Thoracic aorta (tissue), 2 donors: ENCODE data around the gene GATB. TPM values are rescaled to one million over a fixed set of nuclear protein-coding genes. Genes with fewer than 3 reads are reported as not detected.
"Not testable (repeated sequence)": the region's sequence is repeated elsewhere in the genome, so short reads cannot be mapped to it uniquely, and the experiment has no call there.

Experiments used
- ATAC-seq: fragments of 150-250 bp; one replicate; pipeline ENCODE4 v1.8.0; 2017; ENCODE audit warnings: low read depth; ENCODE audit not compliant: insufficient number of reproducible peaks, low FRiP score
- DNase-seq: peaks from one replicate; pipeline ENCODE4 v3.0.0-alpha.2; 2020; ENCODE audit warnings: low spot score
- H3K27ac ChIP-seq, 2 donors: fragments of 200-600 bp; sonication (generic); 1 replicate in 1 of 2; 2 replicates in 1 of 2; pipeline ENCODE4 v1.5.1; 2016; ENCODE audit warnings: mild to moderate bottlenecking in 2 of 2, moderate library complexity in 2 of 2
- H3K27me3 ChIP-seq: fragments of 200-600 bp; sonication (generic); replicated peaks from 2 replicates; pipeline ENCODE4 v1.6.0; 2016; ENCODE audit warnings: mild to moderate bottlenecking; ENCODE audit not compliant: insufficient read depth
- H3K36me3 ChIP-seq: fragments of 200-600 bp; sonication (generic); one replicate; pipeline ENCODE4 v1.5.1; 2016
- H3K4me1 ChIP-seq, 2 donors: fragments of 200-600 bp; sonication (generic); 1 replicate in 1 of 2; 2 replicates in 1 of 2; pipeline versions ENCODE4 v1.5.1 to v1.6.0; 2016; ENCODE audit warnings: low read depth in 2 of 2, mild to moderate bottlenecking in 1 of 2; ENCODE audit not compliant: control insufficient read depth in 1 of 2
- H3K4me3 ChIP-seq: fragments of 200-600 bp; sonication (generic); 2 replicates; pipeline ENCODE4 v1.5.1; 2016; ENCODE audit warnings: mild to moderate bottlenecking
- H3K9me3 ChIP-seq: fragments of 200-600 bp; sonication (generic); 2 replicates; pipeline ENCODE4 v1.5.1; 2016
- total RNA-seq, 2 donors: library from RNA; depleted of rRNA; stranded (reverse); fragments of >200 nt; gene quantifications; one replicate each; pipeline versions ENCODE4 v1.1.0 to v1.2.3, GENCODE V29; 2016
- TF ChIP-seq, protein P1 (sequence below): fragments of 200-600 bp; sonication (generic); IDR thresholded peaks from one replicate; pipeline ENCODE4 v1.5.1; 2019; ENCODE audit warnings: antibody characterized with exemption

GATB gene
- total RNA-seq, 2 donors from 2014 or later: 7.7 to 27.2 TPM

DNA sequence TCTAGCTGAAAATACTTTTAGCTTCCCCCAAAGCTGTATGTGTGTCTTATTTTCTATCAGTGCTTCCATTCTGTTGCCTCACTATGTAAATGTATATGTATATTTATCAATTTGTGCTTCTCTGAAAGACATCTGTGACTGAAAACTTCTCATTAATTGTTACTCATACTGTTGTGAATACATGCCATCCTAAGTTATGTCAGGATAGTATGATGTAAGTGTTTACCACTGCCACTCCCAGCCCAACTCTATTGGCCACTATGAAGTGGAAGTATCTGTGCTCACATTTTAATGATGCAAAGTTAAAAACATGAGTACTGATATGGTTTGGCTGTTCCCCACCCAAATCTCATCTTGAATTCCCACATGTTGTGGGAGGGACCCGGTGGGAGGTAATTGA, 24.4 kb downstream of the GATB start:
- Histone ChIP-seq H3K4me3 (no peak overlapping the region), H3K27ac (no peak overlapping the region), H3K9me3 (peaks cover 4% of the 10 kb centered on the region), H3K36me3 (no peaks in the 10 kb centered on the region), H3K4me1 (no peaks in the 10 kb centered on the region), H3K27me3 (no peaks in the 10 kb centered on the region)
- TF ChIP-seq, protein P1, sequence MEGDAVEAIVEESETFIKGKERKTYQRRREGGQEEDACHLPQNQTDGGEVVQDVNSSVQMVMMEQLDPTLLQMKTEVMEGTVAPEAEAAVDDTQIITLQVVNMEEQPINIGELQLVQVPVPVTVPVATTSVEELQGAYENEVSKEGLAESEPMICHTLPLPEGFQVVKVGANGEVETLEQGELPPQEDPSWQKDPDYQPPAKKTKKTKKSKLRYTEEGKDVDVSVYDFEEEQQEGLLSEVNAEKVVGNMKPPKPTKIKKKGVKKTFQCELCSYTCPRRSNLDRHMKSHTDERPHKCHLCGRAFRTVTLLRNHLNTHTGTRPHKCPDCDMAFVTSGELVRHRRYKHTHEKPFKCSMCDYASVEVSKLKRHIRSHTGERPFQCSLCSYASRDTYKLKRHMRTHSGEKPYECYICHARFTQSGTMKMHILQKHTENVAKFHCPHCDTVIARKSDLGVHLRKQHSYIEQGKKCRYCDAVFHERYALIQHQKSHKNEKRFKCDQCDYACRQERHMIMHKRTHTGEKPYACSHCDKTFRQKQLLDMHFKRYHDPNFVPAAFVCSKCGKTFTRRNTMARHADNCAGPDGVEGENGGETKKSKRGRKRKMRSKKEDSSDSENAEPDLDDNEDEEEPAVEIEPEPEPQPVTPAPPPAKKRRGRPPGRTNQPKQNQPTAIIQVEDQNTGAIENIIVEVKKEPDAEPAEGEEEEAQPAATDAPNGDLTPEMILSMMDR: no peak
- ATAC-seq (no peak), DNase-seq (no peak)

DNA sequence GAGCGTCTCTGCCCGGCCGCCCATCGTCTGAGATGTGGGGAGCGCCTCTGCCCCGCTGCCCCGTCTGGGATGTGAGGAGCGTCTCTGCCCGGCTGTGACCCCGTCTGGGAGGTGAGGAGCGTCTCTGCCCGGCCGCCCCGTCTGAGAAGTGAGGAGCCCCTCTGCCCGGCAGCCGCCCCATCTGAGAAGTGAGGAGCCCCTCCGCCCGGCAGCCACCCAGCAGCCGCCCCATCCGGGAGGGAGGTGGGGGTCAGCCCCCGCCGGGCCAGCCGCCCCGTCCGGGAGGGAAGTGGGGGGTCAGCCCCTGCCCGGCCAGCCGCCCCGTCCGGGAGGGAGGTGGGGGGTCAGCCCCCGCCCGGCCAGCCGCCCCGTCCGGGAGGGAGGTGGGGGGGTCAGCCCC, 29.1 kb downstream of the GATB start:
- not testable (repeated sequence) for H3K27ac ChIP-seq, H3K4me1 ChIP-seq, H3K27me3 ChIP-seq, H3K4me3 ChIP-seq, H3K9me3 ChIP-seq, DNase-seq, ATAC-seq, H3K36me3 ChIP-seq

DNA sequence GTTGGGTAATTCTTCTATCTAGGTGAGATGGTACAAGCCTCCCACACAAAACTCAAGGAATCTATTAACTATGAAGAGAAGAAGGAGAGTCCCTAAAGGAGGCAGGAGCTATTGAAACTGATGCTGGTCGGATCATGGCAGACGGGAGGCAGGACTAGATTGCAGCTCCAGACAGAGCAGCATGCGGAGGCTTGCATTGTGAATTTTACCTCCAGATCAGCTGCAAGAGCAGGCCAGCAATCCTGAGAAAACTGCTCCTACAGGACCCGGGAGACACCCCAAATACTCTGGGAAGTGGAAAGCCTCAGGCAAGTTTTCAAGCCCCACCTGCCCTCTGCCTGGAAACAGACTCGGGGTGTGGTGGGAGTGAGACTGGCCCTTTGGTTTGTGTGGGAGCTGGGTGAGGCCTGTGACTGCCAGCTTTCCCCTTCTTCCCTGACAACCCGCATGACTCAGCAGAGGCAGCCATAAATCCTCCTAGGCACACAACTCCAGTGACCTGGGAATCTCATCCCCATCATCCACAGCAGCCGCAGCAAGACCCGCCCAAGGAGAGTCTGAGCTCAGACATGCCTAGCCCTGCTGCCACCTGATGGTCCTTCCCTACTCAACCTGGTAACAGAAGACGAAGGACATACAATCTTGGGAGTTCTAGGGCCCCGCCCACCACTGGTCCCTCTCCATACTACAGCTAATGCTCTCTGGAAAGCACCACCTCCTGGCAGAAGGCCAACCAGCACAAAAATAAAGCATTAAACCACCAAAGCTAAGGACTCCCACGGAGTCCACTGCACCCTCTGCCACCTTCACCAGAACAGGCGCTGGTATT, 30.9 kb downstream of the GATB start:
- DNase-seq: no peak
- no peaks in the 10 kb centered on the region for H3K9me3 ChIP-seq
- ATAC-seq: no peak
- TF ChIP-seq, protein P1: no peak
- no peak overlapping the region for H3K27ac ChIP-seq
- no peaks in the 10 kb centered on the region for H3K27me3 ChIP-seq
- no peak overlapping the region for H3K4me3 ChIP-seq
- no peaks in the 10 kb centered on the region for H3K36me3 ChIP-seq
- no peaks in the 10 kb centered on the region for H3K4me1 ChIP-seq

- no peak for DNase-seq
- Histone ChIP-seq H3K36me3 (no peaks in the 10 kb centered on the region), H3K9me3 (no peaks in the 10 kb centered on the region), H3K4me1 (no peaks in the 10 kb centered on the region), H3K27me3 (no peaks in the 10 kb centered on the region), H3K4me3 (no peak overlapping the region), H3K27ac (no peak overlapping the region)
- ATAC-seq: no peak
- TF ChIP-seq, protein P1: no peak
Measured at GRCh38 chr4:151728679-151729078, 32.1 kb downstream of the GATB start.

GRCh38 chr4:151728006-151728405, 32.8 kb downstream of the GATB start:
- H3K27me3 ChIP-seq: no peaks in the 10 kb centered on the region
- DNase-seq (no peak), ATAC-seq (no peak)
- H3K36me3 ChIP-seq: no peaks in the 10 kb centered on the region
- no peaks in the 10 kb centered on the region for H3K4me1 ChIP-seq
- H3K4me3 ChIP-seq: no peak overlapping the region
- H3K9me3 ChIP-seq: no peaks in the 10 kb centered on the region
- TF ChIP-seq, protein P1: no peak
- H3K27ac ChIP-seq: no peak overlapping the region

DNA sequence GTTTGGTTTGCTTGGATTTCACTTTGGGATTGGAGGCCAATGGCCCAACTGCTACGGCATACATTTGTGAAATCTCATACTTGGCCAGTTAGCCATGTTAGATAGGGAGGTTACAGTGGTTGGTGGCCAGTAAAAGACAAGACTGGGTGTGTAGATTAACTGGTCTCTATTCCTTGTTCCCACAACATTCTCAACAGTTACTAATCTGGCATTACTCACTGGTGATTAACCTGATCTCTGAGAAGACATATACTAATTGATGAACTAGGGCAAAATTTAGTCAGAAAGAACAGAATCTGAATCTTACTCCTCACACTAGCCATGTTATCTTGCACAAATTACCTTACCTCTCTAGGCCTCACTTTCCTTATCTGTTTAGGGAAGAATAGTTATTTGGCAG, 33.4 kb downstream of the GATB start:
- Histone ChIP-seq H3K9me3 (no peaks in the 10 kb centered on the region), H3K36me3 (no peaks in the 10 kb centered on the region), H3K27ac (no peak overlapping the region), H3K27me3 (no peaks in the 10 kb centered on the region), H3K4me1 (no peaks in the 10 kb centered on the region), H3K4me3 (no peak overlapping the region)
- DNase-seq: no peak
- no peak for ATAC-seq
- TF ChIP-seq, protein P1: no peak
